Lower lobe of right lung (tissue), 2 donors: ENCODE measurements around the gene GDF15. TPM values are rescaled to one million over a fixed set of nuclear protein-coding genes. Genes with fewer than 3 reads are reported as not detected.
"Not testable (repeated sequence)": the region's sequence is repeated elsewhere in the genome, so short reads cannot be mapped to it uniquely, and the experiment has no call there.

Experiments used
- ATAC-seq, 2 donors: fragments of 200-7000 bp; cut with Tn5 transposase; one replicate each; pipeline ENCODE4 v1.9.1; 2020 to 2022; ENCODE audit warnings: mild to moderate bottlenecking in 2 of 2, moderate library complexity in 2 of 2
- DNase-seq: peaks from one replicate; pipeline ENCODE4 v3.0.0-alpha.2; 2020
- H3K27ac ChIP-seq: fragments of 200-600 bp; one replicate; pipeline ENCODE4 v1.8.0; 2022
- H3K27me3 ChIP-seq: fragments of 200-600 bp; one replicate; pipeline ENCODE4 v1.8.0; 2022; ENCODE audit warnings: low read depth
- H3K36me3 ChIP-seq: fragments of 200-600 bp; one replicate; pipeline ENCODE4 v1.8.0; 2022; ENCODE audit warnings: mild to moderate bottlenecking
- H3K4me1 ChIP-seq: fragments of 200-600 bp; one replicate; pipeline ENCODE4 v1.8.0; 2022
- H3K4me3 ChIP-seq: fragments of 200-600 bp; one replicate; pipeline ENCODE4 v1.8.0; 2022; ENCODE audit warnings: mild to moderate bottlenecking
- H3K9me3 ChIP-seq: fragments of 200-600 bp; one replicate; pipeline ENCODE4 v1.8.0; 2022
- CTCF ChIP-seq: fragments of 200-600 bp; IDR thresholded peaks from one replicate; pipeline ENCODE4 v1.8.0; 2022; ENCODE audit warnings: antibody characterized with exemption, mild to moderate bottlenecking
- intact Hi-C: fragments of 100-400 bp; cut with DNase I; formaldehyde crosslinking; loops from one replicate; pipeline ENCODE4 v1.11.0; 2022
- total RNA-seq: library from RNA; stranded (reverse); fragmentation: NEBNext Ultra II Directional; extraction: Animal tissue kit (Norgen Biotek cat#: 25700); gene quantifications from one replicate; pipeline ENCODE4 v1.2.1, GENCODE V29; 2021
- donor health status: DM: no; HTN: yes; CAD: no; lungs with severe emphysema.

Gene GDF15
- total RNA-seq, 1 donor from 2014 or later: 21.2 TPM

- intact Hi-C loops: no loop called here
- no peaks in the 10 kb centered on the region for H3K9me3 ChIP-seq
- no peak overlapping the region for H3K4me3 ChIP-seq
- DNase-seq (no peak), ATAC-seq (peak; percentile 48 to 69)
- no peak for TF ChIP-seq CTCF
- peaks cover 84% of the 10 kb centered on the region for H3K4me1 ChIP-seq
- H3K27me3 ChIP-seq: no peaks in the 10 kb centered on the region
- H3K27ac ChIP-seq: peak overlapping the region; percentile 52
- no peaks in the 10 kb centered on the region for H3K36me3 ChIP-seq
Observed at GRCh38 chr19:18377026-18377425, 8.9 kb upstream of the GDF15 start.

- ATAC-seq (peak; percentile 78 to 86), DNase-seq (peak; percentile 83)
- no peaks in the 10 kb centered on the region for H3K9me3 ChIP-seq
- H3K27me3 ChIP-seq: no peaks in the 10 kb centered on the region
- no peak for TF ChIP-seq CTCF
- intact Hi-C loops: no loop called here
- peaks cover 61% of the 10 kb centered on the region for H3K4me1 ChIP-seq
- peak overlapping the region; percentile 70 for H3K27ac ChIP-seq
- no peaks in the 10 kb centered on the region for H3K36me3 ChIP-seq
- H3K4me3 ChIP-seq: no peak overlapping the region
Observed at GRCh38 chr19:18379803-18380747, 5.9 kb upstream of the GDF15 start.

GRCh38 chr19:18380843-18381242 lies 5.1 kb upstream of the GDF15 start:
- ATAC-seq: no peak
- peaks cover 56% of the 10 kb centered on the region for H3K4me1 ChIP-seq
- intact Hi-C loops: no loop called here

GRCh38 chr19:18383622-18384021 lies 2.3 kb upstream of the GDF15 start:
- H3K27ac ChIP-seq, H3K27me3 ChIP-seq, DNase-seq, H3K4me3 ChIP-seq, intact Hi-C loops, ATAC-seq, H3K9me3 ChIP-seq, H3K36me3 ChIP-seq: not testable (repeated sequence)
- H3K4me1 ChIP-seq: peaks cover 59% of the 10 kb centered on the region

More at GRCh38 chr19:18380843-18381242, 5.1 kb upstream of the GDF15 start:
- Histone ChIP-seq H3K27ac (peak overlapping the region; percentile 70), H3K9me3 (no peaks in the 10 kb centered on the region), H3K36me3 (no peaks in the 10 kb centered on the region), H3K4me3 (no peak overlapping the region), H3K27me3 (no peaks in the 10 kb centered on the region)
- DNase-seq: no peak
- TF ChIP-seq CTCF: no peak

GRCh38 chr19:18384775-18385174 lies 1.2 kb upstream of the GDF15 start:
- Histone ChIP-seq H3K9me3 (no peaks in the 10 kb centered on the region), H3K27me3 (no peaks in the 10 kb centered on the region), H3K36me3 (peaks cover 3% of the 10 kb centered on the region), H3K4me3 (no peak overlapping the region), H3K27ac (no peak overlapping the region), H3K4me1 (peaks cover 60% of the 10 kb centered on the region)
- ATAC-seq (no peak), DNase-seq (no peak)
- TF ChIP-seq CTCF: no peak
- intact Hi-C loops: no loop called here

GRCh38 chr19:18385359-18385674 lies 641 bp upstream of the GDF15 start:
- intact Hi-C loops: no loop called here
- no peak overlapping the region for H3K4me3 ChIP-seq
- H3K36me3 ChIP-seq: peaks cover 7% of the 10 kb centered on the region
- TF ChIP-seq CTCF: no peak
- H3K4me1 ChIP-seq: peaks cover 54% of the 10 kb centered on the region
- no peaks in the 10 kb centered on the region for H3K27me3 ChIP-seq
- peak overlapping the region; percentile 55 for H3K27ac ChIP-seq
- H3K9me3 ChIP-seq: no peaks in the 10 kb centered on the region
- ATAC-seq (no peak), DNase-seq (no peak)
